H1 (cell line): Measurements from ENCODE around the gene CNTD1. TPM values are rescaled to one million over a fixed set of nuclear protein-coding genes. Genes with fewer than 3 reads are reported as not detected.

ENCODE experiments used
- CTCF ChIA-PET: fragments of 300-600 bp; sonication (Branson Sonifier 250); formaldehyde crosslinking; loops from one replicate; lab custom pipeline; 2021; ENCODE audit not compliant: partially characterized antibody; lab: Charles Lee
- POLR2A ChIA-PET: fragments of 300-600 bp; sonication (Branson Sonifier 250); formaldehyde crosslinking; loops from one replicate; lab custom pipeline; 2021; ENCODE audit warnings: inconsistent platforms; ENCODE audit not compliant: partially characterized antibody; lab: Charles Lee
- DNase-seq, 2 experiments: peaks; one replicate each; pipeline versions ENCODE4 v3.0.0 to v3.0.0-alpha.2; 2010 to 2022; ENCODE audit warnings: low spot score in 2 of 2, low read depth in 1 of 2, mixed read lengths in 1 of 2
- FAIRE-seq: peaks from 2 replicates; lab custom pipeline; 2011; peaks lifted over from hg19 to GRCh38; lab: Jason Lieb, UNC
- H2AFZ ChIP-seq: 2 replicates; pipeline ENCODE4 v1.8.1; 2012; ENCODE audit warnings: low read length, inconsistent platforms
- H2AK5ac ChIP-seq: 2 replicates; pipeline ENCODE4 v1.6.1; 2013; ENCODE audit warnings: low read depth, low read length
- H2BK120ac ChIP-seq: replicated peaks from 2 replicates; pipeline ENCODE3; 2013; ENCODE audit warnings: low read depth, low read length, inconsistent platforms
- H2BK12ac ChIP-seq: 2 replicates; pipeline ENCODE4 v1.6.1; 2013; ENCODE audit warnings: low read depth, low read length
- H2BK15ac ChIP-seq: 2 replicates; pipeline ENCODE4 v1.6.1; 2013; ENCODE audit warnings: low read length
- H2BK20ac ChIP-seq: 2 replicates; pipeline ENCODE4 v1.6.1; 2013; ENCODE audit warnings: low read length
- H2BK5ac ChIP-seq: 2 replicates; pipeline ENCODE4 v1.6.1; 2013; ENCODE audit warnings: low read depth, low read length
- H3K14ac ChIP-seq: 2 replicates; pipeline ENCODE4 v1.6.1; 2013; ENCODE audit warnings: inconsistent platforms; ENCODE audit not compliant: insufficient read length
- H3K18ac ChIP-seq: 2 replicates; pipeline ENCODE4 v1.6.1; 2013; ENCODE audit warnings: low read length; ENCODE audit errors: extremely low read depth
- H3K23ac ChIP-seq: 2 replicates; pipeline ENCODE4 v1.6.1; 2013; ENCODE audit warnings: inconsistent platforms; ENCODE audit not compliant: insufficient read length
- H3K23me2 ChIP-seq: 2 replicates; pipeline ENCODE4 v1.6.1; 2013; ENCODE audit warnings: low read depth, low read length
- H3K27ac ChIP-seq: 2 replicates; pipeline ENCODE4 v1.6.1; 2011; ENCODE audit warnings: low read depth, low read length, inconsistent platforms
- H3K27me3 ChIP-seq, 4 experiments: replicated peaks in 1 of 4; 1 replicate in 1 of 4; 2 replicates in 3 of 4; pipeline versions ENCODE4 v1.6.1 to v1.8.1; 2011 to 2013; ENCODE audit warnings: low read length in 3 of 4, mild to moderate bottlenecking in 3 of 4, inconsistent platforms in 2 of 4, mixed read lengths in 2 of 4, moderate library complexity in 1 of 4; ENCODE audit not compliant: control insufficient read depth in 3 of 4, insufficient read depth in 3 of 4; ENCODE audit errors: extremely low read depth in 1 of 4
- H3K36me3 ChIP-seq, 4 experiments: 2 replicates each; pipeline versions ENCODE4 v1.6.1 to v1.8.1; 2011 to 2013; ENCODE audit warnings: mild to moderate bottlenecking in 4 of 4, low read length in 3 of 4, moderate library complexity in 2 of 4, control low read depth in 1 of 4, inconsistent platforms in 1 of 4; ENCODE audit not compliant: insufficient read depth in 4 of 4, control insufficient read depth in 2 of 4
- H3K4ac ChIP-seq: replicated peaks from 2 replicates; pipeline ENCODE3; 2013; ENCODE audit warnings: low read length, low read depth, mixed read lengths, inconsistent platforms; ENCODE audit not compliant: insufficient read length
- H3K4me1 ChIP-seq, 4 experiments: replicated peaks in 1 of 4; 1 replicate in 1 of 4; 2 replicates in 3 of 4; pipeline versions ENCODE4 v1.6.1 to v1.8.1; 2011 to 2013; ENCODE audit warnings: low read length in 3 of 4, inconsistent platforms in 2 of 4, mixed read lengths in 1 of 4; ENCODE audit not compliant: insufficient read depth in 4 of 4, control insufficient read depth in 3 of 4
- H3K4me2 ChIP-seq, 2 experiments: 2 replicates each; pipeline versions ENCODE4 v1.6.1 to v1.8.1; 2011 to 2013; ENCODE audit warnings: low read depth in 2 of 2, low read length in 2 of 2, control low read depth in 1 of 2, inconsistent platforms in 1 of 2, mild to moderate bottlenecking in 1 of 2; ENCODE audit not compliant: insufficient read depth in 1 of 2
- H3K4me3 ChIP-seq, 4 experiments: fragments of 200-600, 300-600 bp in 1 of 4; sonication (generic), shearing (Covaris generic), sonication (Bioruptor Twin) in 1 of 4; 2 replicates each; pipeline versions ENCODE4 v1.5.1 to v1.8.1; 2011 to 2016; ENCODE audit warnings: low read length in 4 of 4, low read depth in 3 of 4, control low read depth in 2 of 4, inconsistent platforms in 2 of 4, mild to moderate bottlenecking in 2 of 4, mixed read lengths in 1 of 4, moderate library complexity in 1 of 4; ENCODE audit not compliant: insufficient read depth in 2 of 4; ENCODE audit errors: extremely low read depth in 1 of 4
- H3K56ac ChIP-seq: replicated peaks from 2 replicates; pipeline ENCODE3; 2013; ENCODE audit warnings: low read depth, mild to moderate bottlenecking, mixed read lengths, low read length, inconsistent platforms; ENCODE audit not compliant: insufficient read length
- H3K79me1 ChIP-seq: 2 replicates; pipeline ENCODE4 v1.6.1; 2013; ENCODE audit warnings: low read depth, low read length, control low read depth
- H3K79me2 ChIP-seq, 2 experiments: 2 replicates each; pipeline versions ENCODE4 v1.6.1 to v1.8.1; 2012 to 2013; ENCODE audit warnings: low read length in 2 of 2, mild to moderate bottlenecking in 2 of 2, inconsistent platforms in 1 of 2; ENCODE audit not compliant: insufficient read depth in 2 of 2, control insufficient read depth in 1 of 2
- H3K9ac ChIP-seq, 4 experiments: replicated peaks in 1 of 4; 1 replicate in 1 of 4; 2 replicates in 3 of 4; pipeline versions ENCODE4 v1.6.1 to v1.8.1; 2011 to 2013; ENCODE audit warnings: low read depth in 3 of 4, low read length in 3 of 4, control low read depth in 2 of 4, mild to moderate bottlenecking in 2 of 4, moderate library complexity in 2 of 4, inconsistent platforms in 1 of 4; ENCODE audit errors: extremely low read depth in 1 of 4
- H3K9me3 ChIP-seq, 2 experiments: 2 replicates each; pipeline versions ENCODE4 v1.6.1 to v1.8.1; 2012 to 2013; ENCODE audit warnings: mild to moderate bottlenecking in 2 of 2, moderate library complexity in 2 of 2, control low read depth in 1 of 2, inconsistent platforms in 1 of 2, low read depth in 1 of 2, low read length in 1 of 2, mixed read lengths in 1 of 2; ENCODE audit not compliant: insufficient read depth in 2 of 2
- H4K20me1 ChIP-seq, 2 experiments: replicated peaks in 1 of 2; 2 replicates each; pipeline versions ENCODE3 to v1.8.1; 2011 to 2013; ENCODE audit warnings: inconsistent platforms in 2 of 2, low read length in 2 of 2, mild to moderate bottlenecking in 1 of 2; ENCODE audit not compliant: insufficient read depth in 2 of 2, control insufficient read depth in 1 of 2
- H4K5ac ChIP-seq: 2 replicates; pipeline ENCODE4 v1.6.1; 2013; ENCODE audit warnings: low read length, low read depth, mixed read lengths, inconsistent platforms; ENCODE audit not compliant: insufficient read length
- H4K8ac ChIP-seq: 2 replicates; pipeline ENCODE4 v1.8.0; 2013; ENCODE audit warnings: mild to moderate bottlenecking, moderate library complexity, low read length, inconsistent platforms; ENCODE audit not compliant: insufficient read depth; ENCODE audit errors: extremely low read depth
- H4K91ac ChIP-seq: replicated peaks from 2 replicates; pipeline ENCODE3; 2013; ENCODE audit warnings: low read length, mixed read lengths, inconsistent platforms; ENCODE audit not compliant: insufficient read length
- EZH2 ChIP-seq: fragments of 200-600 bp; sonication (generic); IDR thresholded peaks from 2 replicates; pipeline ENCODE4 v1.7.1; 2012; ENCODE audit warnings: low read depth, mild to moderate bottlenecking, moderate library complexity, low read length, inconsistent platforms; ENCODE audit not compliant: severe bottlenecking
- HDAC6 ChIP-seq: IDR thresholded peaks from one replicate; pipeline ENCODE4 v1.7.1; 2012; ENCODE audit warnings: low read depth, mild to moderate bottlenecking, inconsistent platforms, low read length, moderate library complexity
- KDM4A ChIP-seq: IDR thresholded peaks from one replicate; pipeline ENCODE4 v1.7.1; 2012; ENCODE audit warnings: low read depth, mild to moderate bottlenecking, moderate library complexity, low read length, inconsistent platforms; ENCODE audit not compliant: severe bottlenecking
- SIX5 ChIP-seq: IDR thresholded peaks from 2 replicates; pipeline ENCODE4 v1.6.1; 2011; ENCODE audit warnings: mild to moderate bottlenecking, low read depth, low read length
- SP4 ChIP-seq: IDR thresholded peaks from 2 replicates; pipeline ENCODE4 v1.6.1; 2012; ENCODE audit warnings: low read length, inconsistent platforms
- SUZ12 ChIP-seq: fragments of 200-600 bp; sonication (generic); IDR thresholded peaks from 2 replicates; pipeline ENCODE4 v1.6.1; 2012; ENCODE audit warnings: mild to moderate bottlenecking, inconsistent platforms, low read length, moderate library complexity, mixed read lengths
- TAF7 ChIP-seq: optimal IDR thresholded peaks from 2 replicates; pipeline ENCODE3; 2011; ENCODE audit warnings: low read depth, mild to moderate bottlenecking, inconsistent platforms, low read length, moderate library complexity, borderline replicate concordance
- WGBS, 2 experiments: shearing (Covaris generic) in 1 of 2; methylation state at CpG; one replicate each; pipeline versions ENCODE4 v1.1.6 to v1.1.7; 2013 to 2015; ENCODE audit warnings: low lambda C conversion rate in 2 of 2, mixed read lengths in 2 of 2, inconsistent platforms in 1 of 2, low coverage in 1 of 2, missing lambda C conversion rate in 1 of 2; ENCODE audit not compliant: insufficient replicate concordance in 2 of 2, insufficient coverage in 1 of 2, insufficient read length in 1 of 2; ENCODE audit errors: extremely low coverage in 1 of 2, missing lambda C conversion rate in 1 of 2; 5-methylcytosine and 5-hydroxymethylcytosine counted together
- polyA plus RNA-seq, 7 experiments: library from polyadenylated mRNA; depleted of rRNA in 3 of 7; stranded (reverse) in 5 of 7; unstranded in 2 of 7; fragments of >200 nt in 5 of 7; fragments of 200-250 nt in 2 of 7; gene quantifications; 1 replicate in 5 of 7; 2 replicates in 1 of 7; 4 replicates in 1 of 7; pipeline versions ENCODE4 v1.2.1 to v1.2.3, GENCODE V29; 2011 to 2013; ENCODE audit warnings: missing spikeins in 2 of 7, mixed read lengths in 2 of 7
- total RNA-seq: library from RNA; stranded (reverse); fragmentation: NEBNext Ultra II Directional; extraction: Animal tissue kit (Norgen Biotek cat#: 25700); gene quantifications from 2 replicates; pipeline ENCODE4 v1.2.1, GENCODE V29; 2021
- TF ChIP-seq, protein P1 (sequence below), 3 experiments: IDR thresholded peaks; 1 replicate in 2 of 3; 2 replicates in 1 of 3; pipeline versions ENCODE4 v1.5.1 to v1.6.1; 2011; ENCODE audit warnings: low read length in 3 of 3, mild to moderate bottlenecking in 3 of 3, inconsistent platforms in 2 of 3, low read depth in 1 of 3, moderate library complexity in 1 of 3; ENCODE audit not compliant: insufficient read depth in 1 of 3; ENCODE audit errors: control extremely low read depth in 1 of 3

Gene CNTD1
- total and polyA plus RNA-seq, 2 of the 8 experiments (the other 6 are each of a cell fraction or from before 2014, with no cell fraction given) = not detected

DNA sequence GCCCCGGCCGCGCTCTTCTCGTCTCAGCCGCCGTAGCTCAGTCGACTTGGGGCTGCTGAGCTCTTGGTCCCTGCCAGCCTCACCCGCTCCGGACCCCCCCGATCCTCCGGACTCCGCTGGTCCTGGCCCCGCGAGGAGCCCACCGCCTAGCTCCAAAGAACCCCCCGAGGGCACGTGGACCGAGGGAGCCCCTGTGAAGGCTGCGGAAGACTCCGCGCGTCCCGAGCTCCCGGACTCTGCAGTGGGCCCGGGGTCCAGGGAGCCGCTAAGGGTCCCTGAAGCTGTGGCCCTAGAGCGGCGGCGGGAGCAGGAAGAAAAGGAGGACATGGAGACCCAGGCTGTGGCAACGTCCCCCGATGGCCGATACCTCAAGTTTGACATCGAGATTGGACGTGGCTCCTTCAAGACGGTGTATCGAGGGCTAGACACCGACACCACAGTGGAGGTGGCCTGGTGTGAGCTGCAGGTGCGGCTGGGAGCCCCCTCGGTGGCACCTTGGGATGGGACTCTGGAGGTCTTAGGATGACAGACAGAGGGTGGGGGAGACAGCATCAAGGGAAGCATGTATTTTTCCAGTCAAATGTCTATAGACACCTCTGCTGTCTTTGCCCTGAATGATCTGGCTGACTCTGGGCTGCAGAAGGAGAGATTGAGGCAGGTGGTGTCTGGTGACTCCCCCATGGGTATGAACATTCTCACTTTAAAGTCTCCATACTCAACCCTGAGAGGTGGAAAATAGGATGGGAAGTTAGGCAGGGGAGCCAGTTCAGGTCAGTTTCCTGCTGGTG is 17.6 kb upstream of the CNTD1 start:
- no peaks in the 10 kb centered on the region for H3K9me3 ChIP-seq
- no peak overlapping the region for H4K91ac ChIP-seq
- H2AFZ ChIP-seq = no peak overlapping the region
- WGBS, 2 experiments = 28% methylated on average over 27 of the region's 39 CpGs; no CpG with 5 or more reads in 1 of the 2 experiments
- H3K4ac ChIP-seq = no peak overlapping the region
- no peak overlapping the region; the same call in 1 of the 2 replicates for H3K18ac ChIP-seq
- H4K5ac ChIP-seq = no peak overlapping the region
- POLR2A ChIA-PET = interaction anchor here (0.6 to 3.8 kb wide), 12 partner anchors 8 to 203 kb away, joined by 3 to 17 read pairs (median 5); partner anchors contain the start of genes CNTD1, COA3, PSMC3IP and RAMP2
- H3K4me2 ChIP-seq = peak overlapping the region; percentile 92 to 99
- H3K79me2 ChIP-seq = no peaks in the 10 kb centered on the region
- H2BK15ac ChIP-seq = no peak overlapping the region; the same call in 1 of the 2 replicates
- CTCF ChIA-PET = interaction anchor here (0.6 to 2.1 kb wide), 5 partner anchors 17 to 217 kb away, joined by 3 to 5 read pairs (median 3); partner anchors contain the start of genes CNTD1, COA3 and RPL27
- no peak overlapping the region for H2BK120ac ChIP-seq
- H3K9ac ChIP-seq = peak overlapping the region in 2 of 4 experiments; percentile 34 to 43; a peak in 5 of 7 replicates
- H3K79me1 ChIP-seq = no peaks in the 10 kb centered on the region
- H3K36me3 ChIP-seq = peaks cover 6 to 14% (median 10%) of the 10 kb centered on the region in 4 experiments; a peak in 6 of 8 replicates
- H3K4me3 ChIP-seq = peak overlapping the region; percentile 38 to 76 (median 54)
- H3K56ac ChIP-seq = no peak overlapping the region
- H3K23me2 ChIP-seq = peaks cover 11% of the 10 kb centered on the region
- H3K14ac ChIP-seq = no peak overlapping the region
- FAIRE-seq = no peak
- H3K27me3 ChIP-seq = peaks cover 6 to 23% (median 19%) of the 10 kb centered on the region in 4 experiments
- no peak overlapping the region for H3K23ac ChIP-seq
- H2BK20ac ChIP-seq = no peak overlapping the region
- no peak for DNase-seq
- H4K20me1 ChIP-seq = no peaks in the 10 kb centered on the region
- H3K4me1 ChIP-seq = peaks cover 0 to 14% (median 8%) of the 10 kb centered on the region in 4 experiments; a peak in 6 of 7 replicates
- H2AK5ac ChIP-seq = no peak overlapping the region
- no peak overlapping the region for H3K27ac ChIP-seq
- peak overlapping the region; percentile 80 for H4K8ac ChIP-seq
- H2BK5ac ChIP-seq = 0 out of 2 replicates have a peak overlapping the region, but pooled peaks have one; percentile 30
- H2BK12ac ChIP-seq = no peak overlapping the region; the same call in 1 of the 2 replicates
- TF ChIP-seq SIX5 (no peak), TAF7 (peak; percentile 35), EZH2 (peak; percentile 54), SUZ12 (peak; percentile 23; the same call in 1 of the 2 replicates), KDM4A (peak; percentile 68), SP4 (no peak), HDAC6 (no peak)
- TF ChIP-seq, protein P1, sequence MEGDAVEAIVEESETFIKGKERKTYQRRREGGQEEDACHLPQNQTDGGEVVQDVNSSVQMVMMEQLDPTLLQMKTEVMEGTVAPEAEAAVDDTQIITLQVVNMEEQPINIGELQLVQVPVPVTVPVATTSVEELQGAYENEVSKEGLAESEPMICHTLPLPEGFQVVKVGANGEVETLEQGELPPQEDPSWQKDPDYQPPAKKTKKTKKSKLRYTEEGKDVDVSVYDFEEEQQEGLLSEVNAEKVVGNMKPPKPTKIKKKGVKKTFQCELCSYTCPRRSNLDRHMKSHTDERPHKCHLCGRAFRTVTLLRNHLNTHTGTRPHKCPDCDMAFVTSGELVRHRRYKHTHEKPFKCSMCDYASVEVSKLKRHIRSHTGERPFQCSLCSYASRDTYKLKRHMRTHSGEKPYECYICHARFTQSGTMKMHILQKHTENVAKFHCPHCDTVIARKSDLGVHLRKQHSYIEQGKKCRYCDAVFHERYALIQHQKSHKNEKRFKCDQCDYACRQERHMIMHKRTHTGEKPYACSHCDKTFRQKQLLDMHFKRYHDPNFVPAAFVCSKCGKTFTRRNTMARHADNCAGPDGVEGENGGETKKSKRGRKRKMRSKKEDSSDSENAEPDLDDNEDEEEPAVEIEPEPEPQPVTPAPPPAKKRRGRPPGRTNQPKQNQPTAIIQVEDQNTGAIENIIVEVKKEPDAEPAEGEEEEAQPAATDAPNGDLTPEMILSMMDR (IDR thresholded peaks at IDR 0.05; ENCODE audit: control extremely low read depth in 1 of 3, insufficient read depth in 1 of 3, low read depth in 1 of 3, low read length in 3 of 3) = no peak
